Ectodermal cell (in vitro differentiated cells): ENCODE measurements around the gene MEN1.
A peak's percentile ranks its signal among the peaks of the same experiment; 100 is the strongest.

ENCODE experiments used
- H3K27ac ChIP-seq: 2 replicates; pipeline ENCODE4 v1.7.0; 2013; ENCODE audit warnings: mild to moderate bottlenecking, low read depth, low read length; ENCODE audit not compliant: insufficient read depth, poor library complexity, severe bottlenecking
- H3K27me3 ChIP-seq: 2 replicates; pipeline ENCODE4 v1.7.0; 2013; ENCODE audit warnings: mild to moderate bottlenecking, low read length; ENCODE audit not compliant: insufficient read depth, control insufficient read depth, poor library complexity, severe bottlenecking
- H3K36me3 ChIP-seq: one replicate; pipeline ENCODE4 v1.7.0; 2013; ENCODE audit warnings: low read length; ENCODE audit not compliant: control insufficient read depth, insufficient read depth
- H3K4me1 ChIP-seq: one replicate; pipeline ENCODE4 v1.7.0; 2013; ENCODE audit warnings: low read length; ENCODE audit not compliant: control insufficient read depth, insufficient read depth
- H3K4me3 ChIP-seq: 2 replicates; pipeline ENCODE4 v1.7.0; 2013; ENCODE audit warnings: low read depth, low read length, control low read depth; ENCODE audit not compliant: insufficient read depth
- H3K9me3 ChIP-seq: 2 replicates; pipeline ENCODE4 v1.7.0; 2013; ENCODE audit warnings: mild to moderate bottlenecking, low read length, moderate library complexity; ENCODE audit not compliant: control insufficient read depth
- WGBS, 2 experiments: methylation state at CpG; one replicate each; pipeline ENCODE4 v1.1.7; 2013; ENCODE audit warnings: missing lambda C conversion rate in 2 of 2; 5-methylcytosine and 5-hydroxymethylcytosine counted together

MEN1 gene

DNA sequence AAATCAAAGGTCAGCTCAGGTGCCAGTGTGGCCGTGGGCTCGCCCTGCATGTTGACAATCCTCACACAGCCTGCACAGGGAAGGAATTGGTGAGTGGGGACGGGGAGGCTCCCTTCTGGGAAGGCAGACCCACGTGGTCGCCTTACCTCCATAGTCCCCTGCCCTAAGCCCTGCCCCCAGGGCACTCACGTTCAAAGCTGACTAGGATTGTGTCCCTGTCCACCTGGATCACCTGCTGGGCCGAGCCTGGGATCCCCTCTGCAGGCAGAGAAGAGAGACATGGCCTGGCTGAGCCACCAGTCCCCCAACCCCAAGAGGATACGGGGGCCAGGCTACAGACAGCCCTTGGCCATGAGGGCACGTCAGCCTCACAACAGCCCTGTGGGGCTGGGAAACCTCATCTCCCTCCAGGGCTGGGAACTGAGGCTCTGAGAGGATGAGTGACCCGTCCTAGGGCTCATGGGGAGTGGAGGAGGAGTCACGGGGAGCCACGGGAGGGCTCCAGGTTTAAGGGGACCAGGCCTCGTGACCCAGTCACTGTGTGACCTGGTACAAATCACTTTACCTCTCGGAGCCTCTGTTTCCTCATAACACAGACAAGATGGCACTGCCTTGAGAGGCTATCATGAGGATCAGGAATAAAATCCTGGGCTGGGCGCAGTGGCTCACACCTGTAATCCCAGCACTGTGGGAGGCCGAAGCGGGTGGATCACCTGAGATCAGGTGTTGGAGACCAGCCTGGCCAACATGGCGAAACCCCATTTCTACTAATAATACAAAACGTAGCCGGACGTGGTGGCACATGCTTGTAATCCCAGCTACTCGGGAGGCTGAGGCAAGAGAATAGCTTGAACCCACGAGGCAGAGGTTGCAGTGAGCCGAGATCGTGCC, 19.9 kb downstream of the MEN1 start:
- no peak overlapping the region for H3K4me3 ChIP-seq
- 91 to 92% methylated on average over 25 of the region's 25 CpGs for WGBS, 2 experiments
- H3K27me3 ChIP-seq = no peaks in the 10 kb centered on the region
- H3K9me3 ChIP-seq = no peaks in the 10 kb centered on the region
- H3K4me1 ChIP-seq = no peaks in the 10 kb centered on the region
- H3K36me3 ChIP-seq = no peaks in the 10 kb centered on the region
- no peak overlapping the region for H3K27ac ChIP-seq

DNA sequence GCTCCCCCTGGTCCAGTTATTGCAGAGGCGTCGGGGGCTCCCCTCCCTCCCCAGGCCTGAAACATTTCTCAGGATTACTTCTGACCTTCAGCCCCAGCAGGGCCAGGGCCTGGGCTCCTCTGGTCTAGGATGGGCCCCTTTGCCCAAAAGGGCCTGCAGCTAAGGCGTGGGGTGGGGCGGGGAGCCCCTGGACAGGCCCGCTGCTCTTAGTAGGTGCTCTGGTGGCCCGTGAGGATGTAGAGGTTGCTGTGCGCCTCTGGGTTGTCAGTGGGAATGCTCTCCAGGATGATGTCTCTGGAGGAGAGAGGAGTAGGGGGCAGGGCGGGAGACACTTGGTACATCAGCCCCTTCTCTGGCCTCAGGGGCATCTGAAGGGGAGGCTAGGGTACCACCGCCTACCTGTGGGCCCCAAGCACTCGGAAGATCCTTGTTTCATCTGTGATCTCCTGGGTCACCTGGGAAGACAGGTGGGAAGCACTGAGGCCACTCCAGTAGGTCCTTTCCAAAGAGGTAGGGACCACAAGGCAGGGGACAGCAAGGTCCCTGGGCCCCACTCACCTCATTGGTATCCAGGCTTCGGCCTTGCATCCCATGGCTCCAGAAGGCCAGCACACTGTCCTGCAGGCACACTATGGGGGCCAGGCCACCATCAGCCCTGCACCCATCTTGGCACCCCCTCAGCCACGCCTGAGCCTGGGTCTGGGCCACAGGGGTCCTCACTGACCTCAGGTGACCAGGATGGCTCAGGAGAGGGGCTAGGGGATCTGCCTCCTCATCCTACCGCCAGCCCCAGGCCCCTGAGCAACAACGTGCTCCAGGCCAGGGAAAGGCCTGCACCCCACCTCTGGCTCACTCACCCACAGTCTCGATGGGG, 20.8 kb downstream of the MEN1 start:
- Histone ChIP-seq H3K27me3 (no peaks in the 10 kb centered on the region), H3K9me3 (no peaks in the 10 kb centered on the region), H3K27ac (no peak overlapping the region), H3K4me3 (no peak overlapping the region), H3K4me1 (no peaks in the 10 kb centered on the region), H3K36me3 (no peaks in the 10 kb centered on the region)
- 92 to 94% methylated on average over 15 of the region's 15 CpGs for WGBS, 2 experiments

DNA sequence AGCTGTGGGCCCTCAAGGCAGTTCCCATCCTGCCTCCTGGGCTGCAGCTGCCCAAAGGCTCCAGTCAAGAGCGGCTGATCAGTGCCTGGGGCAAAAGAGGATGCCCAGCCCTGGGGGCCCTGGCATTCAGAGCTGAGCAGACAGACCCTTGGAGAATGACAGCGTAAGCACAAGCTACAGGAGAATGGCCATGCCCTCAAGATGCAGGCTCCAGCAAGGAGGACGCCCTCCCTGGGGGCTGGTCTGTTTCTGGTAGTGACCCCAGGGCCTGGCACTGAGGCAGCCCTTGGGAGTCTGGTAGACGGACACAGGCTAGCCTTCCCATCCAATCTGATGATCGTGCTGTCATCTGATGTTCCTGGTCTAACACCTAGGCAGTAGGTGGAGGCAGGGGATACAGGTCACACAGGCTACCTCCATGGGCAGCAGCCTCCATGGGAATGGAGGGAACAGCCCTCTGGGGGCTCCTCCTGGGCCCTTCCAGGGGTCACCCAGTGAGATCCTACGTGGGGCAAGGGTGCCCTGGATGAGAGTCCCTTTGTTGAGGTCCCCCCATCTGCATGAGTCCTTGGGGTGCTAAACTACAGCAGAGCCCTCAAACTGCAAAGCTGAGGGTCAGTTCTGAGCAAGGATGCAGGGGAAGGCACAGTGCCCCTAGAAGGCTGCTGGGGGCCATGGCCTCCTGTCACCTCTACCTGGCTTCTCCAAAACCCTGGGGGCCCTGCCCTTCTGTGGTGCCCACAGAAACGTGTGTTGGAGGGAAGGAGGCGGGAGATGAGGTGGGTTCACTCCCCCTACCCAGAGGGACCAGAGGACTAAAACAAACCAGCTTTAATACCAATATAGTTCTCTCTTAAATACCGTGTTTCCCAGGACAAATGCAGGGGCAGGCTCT, 21.8 kb downstream of the MEN1 start:
- Histone ChIP-seq H3K4me1 (no peaks in the 10 kb centered on the region), H3K27me3 (no peaks in the 10 kb centered on the region), H3K27ac (no peak overlapping the region), H3K9me3 (no peaks in the 10 kb centered on the region), H3K36me3 (no peaks in the 10 kb centered on the region), H3K4me3 (no peak overlapping the region)
- 88 to 90% methylated on average over 8 to 9 of the region's 9 CpGs for WGBS, 2 experiments

DNA sequence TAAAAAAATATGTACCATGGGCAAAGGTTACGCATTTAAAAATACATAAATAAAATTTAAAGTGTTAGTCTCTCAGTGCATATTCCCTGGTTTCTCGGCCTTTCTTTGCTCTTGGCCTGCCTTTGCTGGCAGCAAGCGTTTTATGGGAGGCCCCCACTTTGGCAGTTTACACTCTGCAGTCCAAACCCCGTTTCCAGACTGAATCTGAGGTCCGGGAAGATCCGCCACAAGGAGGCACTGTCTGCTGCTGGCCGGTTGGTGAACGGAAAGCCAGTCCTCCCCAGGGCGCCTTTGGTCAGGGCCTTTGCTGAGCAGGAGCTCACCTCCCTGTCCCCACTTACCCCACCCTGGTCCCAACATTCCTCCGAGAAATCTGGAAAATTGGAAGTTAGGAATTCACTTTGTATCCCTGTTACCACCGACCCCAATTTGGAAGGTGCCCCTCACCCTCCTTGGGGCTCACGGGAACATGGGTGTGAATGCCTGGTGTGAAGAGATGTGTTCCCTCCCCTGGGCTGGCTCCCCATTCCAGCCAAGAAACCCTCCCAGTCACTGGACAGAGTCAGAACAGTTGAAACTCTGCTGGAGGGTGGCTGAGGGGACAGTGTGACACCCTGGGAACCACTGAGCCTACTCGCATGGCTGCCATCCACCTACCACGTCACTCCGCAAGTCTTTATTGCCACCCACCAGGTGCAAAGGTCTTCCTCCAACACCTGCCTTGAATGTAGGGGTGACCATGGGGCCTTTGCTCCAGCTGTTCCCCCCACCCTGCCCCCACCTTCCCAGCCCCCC, 22.6 kb downstream of the MEN1 start:
- H3K4me3 ChIP-seq = no peak overlapping the region
- 53 to 61% methylated on average over 14 to 15 of the region's 15 CpGs for WGBS, 2 experiments
- no peaks in the 10 kb centered on the region for H3K4me1 ChIP-seq
- H3K27me3 ChIP-seq = no peaks in the 10 kb centered on the region
- no peaks in the 10 kb centered on the region for H3K9me3 ChIP-seq
- no peaks in the 10 kb centered on the region for H3K36me3 ChIP-seq
- no peak overlapping the region for H3K27ac ChIP-seq

DNA sequence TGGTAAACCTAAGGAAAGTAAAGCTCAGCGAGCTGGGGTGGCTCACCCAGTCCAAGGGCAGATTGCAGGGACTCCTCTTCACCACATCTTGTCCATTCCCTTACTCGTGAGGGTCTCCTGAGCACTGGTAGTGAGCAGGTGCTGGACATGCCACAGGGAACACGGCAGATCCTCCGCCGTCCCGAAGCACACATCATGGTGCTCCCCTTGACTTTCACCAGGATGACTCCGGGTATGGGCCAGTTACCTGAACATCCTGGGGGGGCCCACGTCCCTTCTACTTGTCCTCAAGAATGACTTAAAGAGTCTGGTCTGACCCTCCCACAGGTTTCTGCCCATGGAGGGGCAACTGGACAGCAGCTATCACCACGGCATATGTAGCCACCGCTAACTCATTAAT, 24.0 kb downstream of the MEN1 start:
- H3K36me3 ChIP-seq = no peaks in the 10 kb centered on the region
- H3K9me3 ChIP-seq = no peaks in the 10 kb centered on the region
- 92% methylated on average over 10 of the region's 10 CpGs for WGBS, 2 experiments
- no peak overlapping the region for H3K4me3 ChIP-seq
- H3K27me3 ChIP-seq = no peaks in the 10 kb centered on the region
- H3K27ac ChIP-seq = no peak overlapping the region
- H3K4me1 ChIP-seq = no peaks in the 10 kb centered on the region

DNA sequence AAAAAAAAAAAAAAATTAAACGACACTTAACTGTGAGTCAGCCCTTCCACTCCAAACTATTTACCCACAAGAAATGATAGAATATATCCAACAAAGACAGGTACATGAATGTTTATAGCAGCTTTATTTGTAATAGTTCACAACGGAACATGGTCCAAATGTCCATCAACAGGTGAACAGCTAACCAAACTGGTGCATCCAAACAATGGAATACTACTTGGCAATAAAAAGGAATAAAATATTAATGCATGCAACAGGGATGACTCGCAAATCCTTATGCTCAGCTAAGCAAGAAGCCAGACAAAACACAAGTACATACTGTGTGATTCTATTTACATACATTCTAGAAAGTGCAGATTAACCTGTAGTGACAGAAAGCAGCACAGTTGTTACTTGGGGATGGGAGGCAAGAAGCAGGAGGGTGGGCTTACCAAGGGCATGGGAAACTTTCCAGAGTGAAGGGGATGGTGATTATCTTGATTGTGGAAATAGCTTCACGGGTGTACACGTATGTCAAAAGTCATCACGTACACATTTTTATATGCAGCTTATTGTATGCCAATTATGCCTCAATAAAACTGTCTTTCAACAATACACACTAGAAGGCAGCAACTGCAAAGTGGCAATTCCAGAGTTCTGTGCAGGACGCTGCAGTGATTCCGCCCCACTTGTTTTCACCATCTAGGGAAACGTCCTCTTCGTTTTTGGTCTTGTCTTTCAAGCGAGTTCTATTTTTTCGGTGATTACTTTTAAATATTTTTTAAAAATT, 25.4 kb downstream of the MEN1 start:
- no peaks in the 10 kb centered on the region for H3K9me3 ChIP-seq
- no peaks in the 10 kb centered on the region for H3K27me3 ChIP-seq
- no peaks in the 10 kb centered on the region for H3K4me1 ChIP-seq
- H3K36me3 ChIP-seq = no peaks in the 10 kb centered on the region
- no peak overlapping the region for H3K4me3 ChIP-seq
- WGBS, 2 experiments = 87 to 95% methylated on average over 8 to 11 of the region's 12 CpGs
- no peak overlapping the region for H3K27ac ChIP-seq

DNA sequence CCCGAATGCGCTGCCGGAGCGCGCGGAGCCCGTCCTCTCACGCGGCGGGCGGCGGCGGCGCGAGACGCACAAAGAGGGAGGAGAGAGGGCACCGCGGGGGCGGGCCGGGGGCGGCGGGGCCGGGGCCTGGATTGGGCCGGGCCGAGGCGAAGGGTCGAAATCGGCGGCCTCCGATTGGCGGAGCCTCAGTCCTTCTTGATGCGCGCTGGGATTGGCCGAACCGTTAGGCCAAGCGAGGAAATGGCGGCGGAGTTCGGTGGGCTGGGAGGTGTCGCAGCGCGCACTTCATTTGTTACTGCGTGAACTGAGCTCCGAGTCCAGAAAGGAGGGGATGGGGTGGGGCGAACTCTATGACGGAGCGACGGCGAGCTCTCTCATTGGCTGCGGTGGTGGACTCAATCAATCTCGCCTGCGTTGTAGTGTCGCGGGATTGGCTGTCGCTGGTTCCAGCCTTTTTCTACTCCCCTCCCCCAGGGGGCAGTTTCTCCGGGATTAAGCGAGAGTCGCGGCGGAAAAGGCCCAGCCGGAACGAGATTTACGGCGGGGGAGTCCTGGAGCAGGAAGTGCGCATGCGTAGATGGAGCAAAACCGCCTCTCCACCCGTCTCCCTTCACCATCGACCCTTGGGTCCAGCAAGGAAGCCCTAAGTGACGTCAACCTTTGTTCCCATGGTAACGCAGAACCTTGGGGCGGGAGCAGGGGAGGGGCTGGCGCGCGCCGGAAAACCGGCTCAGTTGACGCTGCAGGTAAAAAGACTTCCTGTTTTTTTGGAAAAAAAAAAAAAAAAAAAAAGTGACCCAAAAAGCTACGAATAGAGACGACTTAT, 31.7 kb downstream of the MEN1 start, which contains the start of gene SF1:
Gene SF1 (minus strand): TSS at position 70 of the 826 bp plus-strand sequence. CDS start 150 bp downstream, outside the sequence.
- 0 to 1% methylated on average over 78 to 80 of the region's 80 CpGs for WGBS, 2 experiments
- Histone ChIP-seq H3K9me3 (no peaks in the 10 kb centered on the region), H3K4me3 (peak within 1 kb of the TSS; percentile 85), H3K27me3 (no peaks in the 10 kb centered on the region), H3K36me3 (peaks cover 21% of the 10 kb centered on the region), H3K4me1 (peaks cover 7% of the 10 kb centered on the region), H3K27ac (peak within 1 kb of the TSS; percentile 97)

DNA sequence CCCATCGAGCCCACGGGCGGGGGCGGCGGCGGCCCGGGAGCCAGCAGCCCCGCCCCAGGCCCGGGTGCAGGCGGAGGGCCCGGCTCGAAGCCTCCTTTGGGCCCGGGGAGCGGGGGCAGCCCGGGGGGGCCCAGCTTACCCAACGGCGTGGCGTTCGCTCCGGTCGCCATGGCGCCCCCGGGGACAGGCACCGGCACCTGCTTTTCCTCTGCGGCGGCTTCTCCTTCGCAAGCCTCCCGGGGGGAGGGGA, 32.2 kb downstream of the MEN1 start:
- Histone ChIP-seq H3K27me3 (no peaks in the 10 kb centered on the region), H3K4me1 (peaks cover 7% of the 10 kb centered on the region), H3K36me3 (peaks cover 26% of the 10 kb centered on the region), H3K9me3 (no peaks in the 10 kb centered on the region), H3K27ac (peak overlapping the region; percentile 97), H3K4me3 (peak overlapping the region; percentile 81)
- 0% methylated on average over 28 of the region's 28 CpGs for WGBS, 2 experiments
